ENCODE measurements around the gene ARSB. TPM values are rescaled to one million over a fixed set of nuclear protein-coding genes. Genes with fewer than 3 reads are reported as not detected.

The ARSB gene
- total and polyA plus RNA-seq, 3 donors from 2014 or later = 5.3 to 12.9 (median 11.8) TPM

DNA sequence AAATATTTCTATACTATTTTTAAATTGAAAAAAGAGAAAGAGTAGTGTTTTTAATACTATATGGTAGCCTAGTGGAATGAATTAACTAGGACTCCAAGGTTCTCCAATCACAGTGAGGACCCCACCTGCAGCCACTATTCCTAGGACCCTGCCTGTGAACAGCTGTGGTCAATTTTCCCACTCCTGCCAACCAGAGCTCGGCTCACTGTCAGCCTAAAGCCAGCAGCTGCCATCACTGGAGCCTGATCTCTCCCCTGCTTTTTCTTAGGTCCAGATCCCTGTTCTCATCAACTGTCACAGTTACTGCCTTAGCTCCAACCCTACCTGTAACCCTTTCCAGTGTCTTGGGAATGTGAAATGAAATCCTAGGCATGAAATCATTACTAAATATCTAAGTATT is 25.3 kb downstream of the ARSB start:
- H3K36me3 ChIP-seq (ENCODE audit: low read depth, missing control alignments) = no peaks in the 10 kb centered on the region
- intact Hi-C loops (cut with DNase I; ENCODE audit: low total_unique reads) = no loop called here
- no peaks in the 10 kb centered on the region for H3K9me3 ChIP-seq
- no peak overlapping the region for H3K4me3 ChIP-seq
- TF ChIP-seq, protein P1, sequence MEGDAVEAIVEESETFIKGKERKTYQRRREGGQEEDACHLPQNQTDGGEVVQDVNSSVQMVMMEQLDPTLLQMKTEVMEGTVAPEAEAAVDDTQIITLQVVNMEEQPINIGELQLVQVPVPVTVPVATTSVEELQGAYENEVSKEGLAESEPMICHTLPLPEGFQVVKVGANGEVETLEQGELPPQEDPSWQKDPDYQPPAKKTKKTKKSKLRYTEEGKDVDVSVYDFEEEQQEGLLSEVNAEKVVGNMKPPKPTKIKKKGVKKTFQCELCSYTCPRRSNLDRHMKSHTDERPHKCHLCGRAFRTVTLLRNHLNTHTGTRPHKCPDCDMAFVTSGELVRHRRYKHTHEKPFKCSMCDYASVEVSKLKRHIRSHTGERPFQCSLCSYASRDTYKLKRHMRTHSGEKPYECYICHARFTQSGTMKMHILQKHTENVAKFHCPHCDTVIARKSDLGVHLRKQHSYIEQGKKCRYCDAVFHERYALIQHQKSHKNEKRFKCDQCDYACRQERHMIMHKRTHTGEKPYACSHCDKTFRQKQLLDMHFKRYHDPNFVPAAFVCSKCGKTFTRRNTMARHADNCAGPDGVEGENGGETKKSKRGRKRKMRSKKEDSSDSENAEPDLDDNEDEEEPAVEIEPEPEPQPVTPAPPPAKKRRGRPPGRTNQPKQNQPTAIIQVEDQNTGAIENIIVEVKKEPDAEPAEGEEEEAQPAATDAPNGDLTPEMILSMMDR (IDR thresholded peaks at IDR 0.05) = no peak
- no peak for TF ChIP-seq POLR2A (IDR thresholded peaks at IDR 0.05)
- H3K27ac ChIP-seq = no peak overlapping the region
- DNase-seq = no peak
- no peaks in the 10 kb centered on the region for H3K4me1 ChIP-seq
- no peaks in the 10 kb centered on the region for H3K27me3 ChIP-seq
- WGBS, 2 donors = 93 to 100% methylated on average over 1 of the region's 1 CpG

GRCh38 chr5:78958672-78959445 is 26.3 kb downstream of the ARSB start:
- Histone ChIP-seq H3K27ac (no peak overlapping the region), H3K36me3 (ENCODE audit: low read depth, missing control alignments) (no peaks in the 10 kb centered on the region), H3K9me3 (no peaks in the 10 kb centered on the region), H3K4me3 (no peak overlapping the region), H3K4me1 (no peaks in the 10 kb centered on the region), H3K27me3 (no peaks in the 10 kb centered on the region)
- TF ChIP-seq, protein P1 (IDR thresholded peaks at IDR 0.05) = no peak
- TF ChIP-seq POLR2A (IDR thresholded peaks at IDR 0.05) = no peak
- no peak for DNase-seq
- 77 to 80% methylated on average over 3 of the region's 3 CpGs for WGBS, 2 donors
- intact Hi-C loops (cut with DNase I; ENCODE audit: low total_unique reads) = no loop called here

GRCh38 chr5:78956901-78957300 is 28.2 kb downstream of the ARSB start:
- H3K27me3 ChIP-seq = no peaks in the 10 kb centered on the region
- intact Hi-C loops (cut with DNase I; ENCODE audit: low total_unique reads) = no loop called here
- H3K4me1 ChIP-seq = no peaks in the 10 kb centered on the region
- H3K27ac ChIP-seq = no peak overlapping the region
- no peak overlapping the region for H3K4me3 ChIP-seq
- WGBS, 2 donors = 85 to 86% methylated on average over 1 of the region's 1 CpG
- H3K9me3 ChIP-seq = no peaks in the 10 kb centered on the region
- no peaks in the 10 kb centered on the region for H3K36me3 ChIP-seq (ENCODE audit: low read depth, missing control alignments)
- no peak for DNase-seq
- TF ChIP-seq, protein P1 (IDR thresholded peaks at IDR 0.05) = no peak
- TF ChIP-seq POLR2A (IDR thresholded peaks at IDR 0.05) = no peak

DNA sequence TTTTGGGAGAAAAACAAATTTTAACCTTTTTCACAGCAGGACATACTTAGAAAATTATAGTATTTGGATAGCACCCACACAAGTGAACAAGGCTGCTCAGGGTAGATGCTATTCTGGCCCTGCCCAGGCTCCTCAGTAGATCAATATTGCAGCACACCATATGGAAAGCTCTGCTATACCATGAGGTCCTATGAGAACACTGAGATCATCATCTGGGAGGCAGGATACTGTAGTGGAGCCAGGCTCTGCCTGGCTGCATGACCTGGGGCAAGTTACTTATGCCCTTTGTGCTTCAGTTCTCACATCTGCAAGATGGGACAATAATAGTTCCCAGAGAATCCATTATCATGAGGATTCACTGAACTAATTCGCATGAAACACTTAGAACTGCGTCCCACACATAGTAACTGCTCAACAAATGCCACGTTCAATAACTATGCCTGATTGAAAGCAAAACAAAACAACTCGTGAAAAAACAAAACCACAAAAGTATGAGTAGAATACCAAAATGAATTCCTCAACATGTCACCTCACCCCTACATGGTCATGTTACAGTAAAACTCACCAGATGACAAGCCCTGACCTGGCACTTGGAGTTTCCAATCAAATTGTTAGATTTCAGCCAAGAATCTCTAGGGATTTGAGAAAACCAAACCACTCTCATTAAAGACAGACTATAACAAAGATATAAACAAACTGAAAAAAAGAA is 31.9 kb downstream of the ARSB start:
- Histone ChIP-seq H3K4me1 (no peaks in the 10 kb centered on the region), H3K36me3 (ENCODE audit: low read depth, missing control alignments) (no peaks in the 10 kb centered on the region), H3K27me3 (no peaks in the 10 kb centered on the region), H3K4me3 (no peak overlapping the region), H3K27ac (no peak overlapping the region), H3K9me3 (no peaks in the 10 kb centered on the region)
- WGBS, 2 donors = 92 to 93% methylated on average over 4 of the region's 4 CpGs
- intact Hi-C loops (cut with DNase I; ENCODE audit: low total_unique reads) = no loop called here
- DNase-seq = no peak
- no peak for TF ChIP-seq POLR2A (IDR thresholded peaks at IDR 0.05)
- TF ChIP-seq, protein P1 (IDR thresholded peaks at IDR 0.05) = no peak
